Body of pancreas (tissue), 4 donors: ENCODE results near the gene TET3.

ENCODE experiments used
- CTCF ChIP-seq, 7 experiments: fragments of 450-650 bp in 4 of 7; fragments of 200-600 bp in 3 of 7; sonication (generic) in 3 of 7; IDR thresholded peaks; one replicate each; pipeline ENCODE4 v1.5.1; 2016 to 2019; ENCODE audit warnings: antibody characterized with exemption in 7 of 7
- POLR2A ChIP-seq, 3 donors: fragments of 450-650 bp; IDR thresholded peaks; one replicate each; pipeline ENCODE4 v1.6.1; 2016; ENCODE audit warnings: antibody characterized with exemption in 3 of 3, mild to moderate bottlenecking in 2 of 3

- no peak for TF ChIP-seq POLR2A (IDR thresholded peaks at IDR 0.05)
- no peak for TF ChIP-seq CTCF (IDR thresholded peaks at IDR 0.05)
These were observed 18.9 kb downstream of the TET3 start for GRCh38 chr2:74003494-74004211.
